ENCODE data around the gene KCTD4.

The KCTD4 gene

DNA sequence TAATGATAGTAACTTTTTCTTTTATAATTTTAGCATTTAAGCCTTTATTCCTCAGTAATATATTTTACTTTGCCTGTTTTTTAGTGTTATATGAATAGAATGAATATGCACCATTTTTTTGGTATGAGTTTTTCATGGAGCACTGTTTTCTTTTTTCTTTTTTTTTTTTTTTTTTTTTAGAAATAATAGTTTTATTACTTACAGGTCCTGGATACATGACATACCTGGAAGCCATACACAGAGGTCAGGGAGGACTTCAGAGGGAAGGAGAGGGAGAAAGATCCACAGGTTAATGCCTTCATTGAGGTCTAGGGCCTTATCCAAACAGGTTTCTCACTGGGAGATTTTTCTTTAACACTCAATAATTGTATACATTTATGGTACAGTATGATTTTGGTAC, 26.4 kb downstream of the KCTD4 start:
- DNase-seq, result no peak

DNA sequence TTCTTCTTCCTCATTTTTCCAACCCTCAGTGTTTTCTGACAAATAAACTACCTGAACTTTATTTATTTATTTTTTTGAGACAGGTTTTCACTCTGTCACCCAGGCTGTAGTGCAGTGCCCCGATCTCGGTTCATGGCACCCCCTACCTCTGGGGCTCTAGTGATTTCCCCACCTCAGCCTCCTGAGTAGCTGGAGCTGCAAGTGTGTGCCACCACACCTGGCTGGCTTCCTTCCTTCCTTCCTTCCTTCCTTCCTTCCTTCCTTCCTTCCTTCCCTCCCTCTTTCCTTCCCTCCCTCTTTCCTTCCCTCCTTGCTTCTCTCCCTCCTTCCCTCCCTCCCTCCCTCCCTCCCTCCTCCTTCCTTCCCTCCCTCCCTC, 32.3 kb downstream of the KCTD4 start:
- DNase-seq, result no peak

DNA sequence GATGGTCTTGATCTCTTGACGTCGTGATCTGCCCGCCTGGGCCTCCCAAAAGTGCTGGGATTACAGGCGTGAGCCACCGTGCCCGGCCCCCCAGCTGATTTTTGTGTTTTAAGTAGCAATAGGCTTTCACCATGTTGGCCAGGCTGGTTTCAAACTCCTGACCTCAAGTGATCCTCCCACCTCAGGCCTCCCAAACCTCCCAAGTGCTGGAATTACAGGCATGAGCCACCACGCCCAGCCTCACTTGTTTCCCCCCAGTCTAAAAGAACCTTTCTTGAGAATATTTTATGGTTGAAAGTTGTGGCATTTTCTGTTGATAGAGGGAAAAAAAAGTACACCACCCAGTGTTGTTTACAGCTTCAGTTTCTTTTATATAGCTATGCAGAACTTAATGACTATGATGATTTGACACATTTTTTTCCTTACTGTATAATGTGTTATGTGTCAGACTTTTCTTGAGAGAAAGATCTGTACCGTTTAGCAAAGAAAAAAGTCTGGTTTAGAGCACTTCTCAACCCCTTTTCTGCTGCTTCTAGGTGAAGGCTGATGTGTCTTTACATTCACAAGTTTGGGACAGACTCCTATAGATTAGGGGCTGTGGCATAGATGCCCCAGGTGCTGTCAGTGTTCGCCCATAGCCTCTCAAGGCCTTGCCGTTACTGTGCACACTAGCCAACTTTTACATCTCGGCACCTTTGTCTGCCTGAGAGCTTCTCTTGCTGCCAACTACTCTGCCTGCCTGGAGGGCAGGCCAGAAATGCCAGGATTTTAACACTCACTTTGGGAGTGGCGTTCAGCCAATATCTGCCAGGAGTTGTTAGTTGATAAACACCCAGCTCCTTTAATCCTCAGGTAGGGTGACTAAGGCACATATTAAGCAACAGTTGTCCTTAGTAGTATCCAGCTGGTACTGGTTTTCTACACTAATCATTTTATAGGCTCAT, 33.0 kb downstream of the KCTD4 start:
- no peak for DNase-seq

DNA sequence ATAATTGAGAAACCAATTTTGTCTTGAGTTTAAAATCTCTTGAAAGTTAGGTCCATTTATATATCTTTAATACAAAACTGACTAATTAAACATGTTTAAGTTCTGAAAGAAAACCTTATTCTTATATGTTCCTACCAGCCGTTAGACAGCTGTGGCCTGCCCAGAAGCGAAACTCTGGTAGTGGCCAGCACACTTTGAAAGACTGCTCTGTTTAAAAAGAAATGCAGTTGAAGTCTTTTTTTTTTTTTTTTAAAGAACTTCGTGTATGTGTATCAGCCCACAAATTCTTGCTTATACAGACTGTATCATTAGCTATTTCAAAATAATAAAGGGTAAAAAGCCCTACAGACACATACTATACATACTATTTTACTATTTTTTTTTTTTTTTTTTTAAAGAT, 34.0 kb downstream of the KCTD4 start:
- DNase-seq, result no peak

DNA sequence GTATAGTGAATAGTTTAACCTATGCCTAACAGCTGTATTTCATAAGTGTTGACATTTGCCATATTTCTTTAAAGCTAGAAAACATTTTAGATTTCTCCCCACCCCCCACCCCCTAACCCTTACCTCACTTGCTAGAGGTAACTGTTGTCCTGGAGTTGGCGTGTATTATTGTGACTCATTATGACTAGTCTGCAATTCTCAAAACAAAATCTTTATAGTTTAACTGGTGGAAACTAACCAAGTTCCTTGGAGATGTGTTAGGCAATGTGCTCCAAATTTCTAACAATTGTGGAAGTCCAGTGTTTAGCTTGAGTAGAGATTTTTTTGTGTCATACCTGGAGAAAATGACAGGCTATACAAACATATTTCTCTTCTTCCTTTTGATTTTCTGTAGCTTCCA, 38.0 kb downstream of the KCTD4 start:
- no peak for DNase-seq

DNA sequence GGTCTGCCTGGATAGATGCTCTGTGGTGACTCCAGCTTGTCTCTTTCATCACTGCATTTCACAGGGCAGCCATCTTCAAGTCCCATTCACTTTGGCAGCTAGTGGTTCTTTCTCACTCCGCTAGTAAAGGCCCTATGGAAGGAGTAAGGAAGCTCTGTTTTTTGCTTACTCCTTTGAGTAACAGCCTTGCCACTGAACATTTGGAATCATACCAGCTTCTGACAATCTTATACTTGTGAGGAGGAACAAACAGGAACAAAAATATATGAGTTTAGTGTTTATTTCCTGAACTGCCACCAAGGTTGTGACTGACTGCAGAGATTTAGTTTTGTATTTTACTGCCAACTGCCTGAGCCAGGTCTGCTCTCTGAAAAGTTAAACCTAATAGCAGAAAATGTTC, 38.7 kb downstream of the KCTD4 start:
- no peak for DNase-seq

DNA sequence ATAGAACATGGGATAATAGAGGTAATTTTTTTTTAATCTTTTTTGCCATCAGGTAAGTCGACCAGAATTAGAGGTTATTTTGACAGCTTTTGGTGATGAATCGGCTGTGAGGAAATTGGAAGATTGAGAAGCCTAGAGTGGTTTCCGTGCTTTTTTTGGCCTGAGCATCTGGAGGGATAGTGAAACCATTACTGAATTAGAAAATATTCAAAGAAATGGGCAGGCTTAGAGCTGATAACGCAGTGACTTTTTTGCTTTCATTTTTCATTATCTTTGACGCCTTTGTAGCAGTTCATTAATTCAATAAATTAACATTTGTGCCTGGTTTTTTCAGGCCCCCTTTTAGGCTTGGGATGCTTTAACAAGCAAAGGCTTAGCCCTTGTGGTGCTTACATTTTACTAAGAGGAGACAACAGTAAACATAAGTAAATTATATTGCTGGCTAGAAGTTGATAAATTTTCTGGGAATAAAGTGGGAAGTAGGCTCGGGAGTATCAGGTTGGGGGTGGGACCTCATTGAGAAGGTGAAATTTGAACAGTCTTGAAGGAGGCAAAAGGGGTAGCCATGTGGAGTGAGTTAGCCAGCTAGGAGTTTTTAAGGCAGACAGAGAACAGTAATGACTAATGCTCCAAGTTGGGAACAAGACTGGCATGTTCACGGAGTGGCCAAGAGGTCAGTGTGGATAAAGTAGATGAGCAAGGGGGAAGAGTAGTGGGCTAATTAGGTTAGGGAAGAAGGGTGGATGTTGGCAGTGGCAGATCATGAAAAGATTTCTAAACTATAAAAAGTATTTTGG, 44.1 kb downstream of the KCTD4 start:
- DNase-seq, result no peak

DNA sequence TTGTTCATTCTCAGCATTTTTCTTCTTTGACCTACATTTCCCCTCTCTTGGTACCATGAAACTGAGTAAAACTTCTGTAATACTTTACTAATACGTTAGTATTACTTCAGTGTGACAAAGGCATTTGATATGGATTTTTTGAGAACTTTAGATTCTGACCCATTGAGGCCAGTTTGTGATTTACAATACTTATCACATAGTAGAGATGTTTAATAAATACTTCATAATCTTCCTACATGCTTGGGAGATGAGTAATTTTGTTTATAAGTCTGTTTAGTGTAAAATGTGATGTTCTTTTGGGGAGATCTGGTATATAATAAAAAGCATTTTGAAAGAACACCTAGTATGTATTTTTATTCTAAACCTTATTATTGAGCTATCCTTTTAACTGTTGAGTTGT, 50.9 kb downstream of the KCTD4 start:
- DNase-seq, result no peak

DNA sequence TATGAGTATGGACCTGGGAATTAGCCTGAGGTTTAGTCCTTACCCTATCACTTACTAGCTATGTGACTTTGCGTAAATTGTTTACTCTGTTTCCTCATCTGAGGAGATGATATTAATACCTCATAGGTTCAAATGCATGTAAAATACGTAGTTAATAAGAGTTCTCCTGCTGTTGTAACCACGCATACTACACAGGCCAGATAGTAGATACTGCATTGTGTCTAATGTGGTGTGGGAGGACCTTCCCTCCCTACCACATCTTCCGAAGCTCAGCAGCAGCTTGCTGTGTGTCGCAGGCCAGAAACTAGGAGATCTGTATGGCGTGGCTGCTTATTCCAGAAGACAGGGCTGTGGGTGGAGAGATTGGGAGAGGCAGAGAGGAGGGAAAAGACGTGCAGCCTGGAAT, 57.5 kb downstream of the KCTD4 start:
- DNase-seq, result no peak
